GM12874 (cell line): ENCODE data around the gene KIAA0513.

Source experiments
- TF ChIP-seq, protein P1 (sequence below): IDR thresholded peaks from 2 replicates; pipeline ENCODE4 v1.5.1; 2011; ENCODE audit warnings: low read depth, mild to moderate bottlenecking, control low read depth, low read length, moderate library complexity; ENCODE audit not compliant: insufficient read depth

KIAA0513 gene

GRCh38 chr16:84988328-84989080 lies 39.1 kb upstream of the KIAA0513 start:
- TF ChIP-seq, protein P1, sequence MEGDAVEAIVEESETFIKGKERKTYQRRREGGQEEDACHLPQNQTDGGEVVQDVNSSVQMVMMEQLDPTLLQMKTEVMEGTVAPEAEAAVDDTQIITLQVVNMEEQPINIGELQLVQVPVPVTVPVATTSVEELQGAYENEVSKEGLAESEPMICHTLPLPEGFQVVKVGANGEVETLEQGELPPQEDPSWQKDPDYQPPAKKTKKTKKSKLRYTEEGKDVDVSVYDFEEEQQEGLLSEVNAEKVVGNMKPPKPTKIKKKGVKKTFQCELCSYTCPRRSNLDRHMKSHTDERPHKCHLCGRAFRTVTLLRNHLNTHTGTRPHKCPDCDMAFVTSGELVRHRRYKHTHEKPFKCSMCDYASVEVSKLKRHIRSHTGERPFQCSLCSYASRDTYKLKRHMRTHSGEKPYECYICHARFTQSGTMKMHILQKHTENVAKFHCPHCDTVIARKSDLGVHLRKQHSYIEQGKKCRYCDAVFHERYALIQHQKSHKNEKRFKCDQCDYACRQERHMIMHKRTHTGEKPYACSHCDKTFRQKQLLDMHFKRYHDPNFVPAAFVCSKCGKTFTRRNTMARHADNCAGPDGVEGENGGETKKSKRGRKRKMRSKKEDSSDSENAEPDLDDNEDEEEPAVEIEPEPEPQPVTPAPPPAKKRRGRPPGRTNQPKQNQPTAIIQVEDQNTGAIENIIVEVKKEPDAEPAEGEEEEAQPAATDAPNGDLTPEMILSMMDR, result no peak

- TF ChIP-seq, protein P1, result no peak
These were observed 37.6 kb upstream of the KIAA0513 start for GRCh38 chr16:84989749-84990620.

DNA sequence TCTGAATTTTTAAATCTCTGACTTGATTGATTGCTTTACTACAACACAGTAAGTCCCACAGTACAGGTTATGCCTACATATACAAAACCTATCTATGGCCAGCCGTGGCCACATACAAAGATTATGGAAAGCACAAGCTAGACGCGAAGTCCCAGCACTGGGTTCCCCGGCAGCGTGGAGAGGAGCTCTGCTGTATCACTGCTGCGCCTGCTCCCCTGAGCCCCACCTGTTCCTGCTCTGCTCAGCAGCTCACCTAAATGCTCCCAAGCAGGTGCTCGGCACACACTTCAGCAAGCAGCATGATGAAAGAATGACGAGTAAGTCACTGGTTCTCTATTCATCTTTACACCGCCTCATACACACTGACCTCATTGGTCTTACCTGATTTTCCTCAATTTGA lies 36.8 kb upstream of the KIAA0513 start:
- TF ChIP-seq, protein P1, result no peak

DNA sequence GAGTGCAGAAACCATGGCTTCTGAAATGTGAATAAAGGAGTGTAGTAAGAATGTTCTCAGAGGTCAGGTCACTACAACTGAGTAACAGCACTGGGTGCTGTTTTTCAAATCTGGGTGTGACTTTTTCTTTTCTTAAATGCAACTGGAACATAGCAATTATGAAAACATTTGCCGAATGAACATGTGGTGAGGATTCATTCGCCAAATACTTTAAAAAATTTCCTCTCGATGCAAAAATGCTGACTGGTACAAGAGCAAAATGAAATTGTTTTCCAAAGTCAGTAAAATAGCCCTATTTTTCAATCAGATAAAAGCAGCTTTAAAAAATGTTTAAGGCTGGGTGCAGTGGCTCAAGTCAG lies 34.9 kb upstream of the KIAA0513 start:
- TF ChIP-seq, protein P1, result no peak

DNA sequence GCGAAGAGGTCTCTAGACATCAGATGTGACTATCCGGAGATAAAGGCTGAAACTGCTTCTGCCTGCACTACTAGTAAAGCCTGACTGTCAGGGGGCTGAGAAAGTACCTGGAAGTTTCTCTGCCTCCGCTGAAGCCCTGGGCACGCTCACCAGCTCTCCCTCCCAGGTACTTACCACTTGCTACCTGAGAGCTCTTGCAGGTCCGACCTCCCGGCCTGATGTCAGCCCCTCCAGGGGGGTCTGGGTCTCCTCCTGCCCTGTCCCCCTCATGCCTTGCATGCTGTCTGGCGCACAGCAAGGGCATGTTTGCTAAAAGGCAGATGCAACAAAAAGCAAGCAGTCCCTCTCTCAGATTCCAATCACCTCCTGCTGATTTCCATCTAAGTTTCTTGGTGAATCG lies 33.7 kb upstream of the KIAA0513 start:
- TF ChIP-seq, protein P1, result no peak

GRCh38 chr16:84995663-84996062 lies 31.9 kb upstream of the KIAA0513 start:
- TF ChIP-seq, protein P1, result no peak

DNA sequence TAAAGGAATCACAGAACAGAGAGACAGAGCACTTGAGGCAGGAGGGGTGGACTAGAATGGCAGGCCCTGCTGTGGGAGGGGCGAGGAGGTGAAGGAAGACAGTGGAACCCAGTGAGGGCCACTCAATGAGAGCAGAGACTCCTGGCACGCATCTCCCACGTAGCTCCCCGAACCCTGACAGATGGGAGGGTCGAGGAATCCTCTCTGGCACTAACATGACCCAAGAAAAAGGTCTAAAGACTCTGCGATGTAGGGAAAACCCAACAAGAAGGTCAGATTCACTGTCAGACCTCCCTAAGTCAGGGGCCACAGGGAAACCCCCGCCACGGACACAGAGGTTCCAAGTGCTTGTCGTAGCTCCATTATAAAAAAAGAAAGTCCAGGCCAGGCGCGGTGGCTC lies 31.2 kb upstream of the KIAA0513 start:
- TF ChIP-seq, protein P1, result no peak
